H1 (cell line): Measurements from ENCODE around the gene AFAP1L2. TPM values are rescaled to one million over a fixed set of nuclear protein-coding genes. Genes with fewer than 3 reads are reported as not detected.

ENCODE experiments used
- CTCF ChIA-PET: fragments of 300-600 bp; sonication (Branson Sonifier 250); formaldehyde crosslinking; loops from one replicate; lab custom pipeline; 2021; ENCODE audit not compliant: partially characterized antibody; lab: Charles Lee
- POLR2A ChIA-PET: fragments of 300-600 bp; sonication (Branson Sonifier 250); formaldehyde crosslinking; loops from one replicate; lab custom pipeline; 2021; ENCODE audit warnings: inconsistent platforms; ENCODE audit not compliant: partially characterized antibody; lab: Charles Lee
- DNase-seq, 2 experiments: peaks; one replicate each; pipeline versions ENCODE4 v3.0.0 to v3.0.0-alpha.2; 2010 to 2022; ENCODE audit warnings: low spot score in 2 of 2, low read depth in 1 of 2, mixed read lengths in 1 of 2
- FAIRE-seq: peaks from 2 replicates; lab custom pipeline; 2011; peaks lifted over from hg19 to GRCh38; lab: Jason Lieb, UNC
- H2AFZ ChIP-seq: 2 replicates; pipeline ENCODE4 v1.8.1; 2012; ENCODE audit warnings: low read length, inconsistent platforms
- H2AK5ac ChIP-seq: 2 replicates; pipeline ENCODE4 v1.6.1; 2013; ENCODE audit warnings: low read depth, low read length
- H2BK120ac ChIP-seq: replicated peaks from 2 replicates; pipeline ENCODE3; 2013; ENCODE audit warnings: low read depth, low read length, inconsistent platforms
- H2BK12ac ChIP-seq: 2 replicates; pipeline ENCODE4 v1.6.1; 2013; ENCODE audit warnings: low read depth, low read length
- H2BK15ac ChIP-seq: 2 replicates; pipeline ENCODE4 v1.6.1; 2013; ENCODE audit warnings: low read length
- H2BK20ac ChIP-seq: 2 replicates; pipeline ENCODE4 v1.6.1; 2013; ENCODE audit warnings: low read length
- H2BK5ac ChIP-seq: 2 replicates; pipeline ENCODE4 v1.6.1; 2013; ENCODE audit warnings: low read depth, low read length
- H3K14ac ChIP-seq: 2 replicates; pipeline ENCODE4 v1.6.1; 2013; ENCODE audit warnings: inconsistent platforms; ENCODE audit not compliant: insufficient read length
- H3K18ac ChIP-seq: 2 replicates; pipeline ENCODE4 v1.6.1; 2013; ENCODE audit warnings: low read length; ENCODE audit errors: extremely low read depth
- H3K23ac ChIP-seq: 2 replicates; pipeline ENCODE4 v1.6.1; 2013; ENCODE audit warnings: inconsistent platforms; ENCODE audit not compliant: insufficient read length
- H3K23me2 ChIP-seq: 2 replicates; pipeline ENCODE4 v1.6.1; 2013; ENCODE audit warnings: low read depth, low read length
- H3K27ac ChIP-seq: 2 replicates; pipeline ENCODE4 v1.6.1; 2011; ENCODE audit warnings: low read depth, low read length, inconsistent platforms
- H3K27me3 ChIP-seq, 4 experiments: replicated peaks in 1 of 4; 1 replicate in 1 of 4; 2 replicates in 3 of 4; pipeline versions ENCODE4 v1.6.1 to v1.8.1; 2011 to 2013; ENCODE audit warnings: low read length in 3 of 4, mild to moderate bottlenecking in 3 of 4, inconsistent platforms in 2 of 4, mixed read lengths in 2 of 4, moderate library complexity in 1 of 4; ENCODE audit not compliant: control insufficient read depth in 3 of 4, insufficient read depth in 3 of 4; ENCODE audit errors: extremely low read depth in 1 of 4
- H3K36me3 ChIP-seq, 4 experiments: 2 replicates each; pipeline versions ENCODE4 v1.6.1 to v1.8.1; 2011 to 2013; ENCODE audit warnings: mild to moderate bottlenecking in 4 of 4, low read length in 3 of 4, moderate library complexity in 2 of 4, control low read depth in 1 of 4, inconsistent platforms in 1 of 4; ENCODE audit not compliant: insufficient read depth in 4 of 4, control insufficient read depth in 2 of 4
- H3K4ac ChIP-seq: replicated peaks from 2 replicates; pipeline ENCODE3; 2013; ENCODE audit warnings: low read length, low read depth, mixed read lengths, inconsistent platforms; ENCODE audit not compliant: insufficient read length
- H3K4me1 ChIP-seq, 4 experiments: replicated peaks in 1 of 4; 1 replicate in 1 of 4; 2 replicates in 3 of 4; pipeline versions ENCODE4 v1.6.1 to v1.8.1; 2011 to 2013; ENCODE audit warnings: low read length in 3 of 4, inconsistent platforms in 2 of 4, mixed read lengths in 1 of 4; ENCODE audit not compliant: insufficient read depth in 4 of 4, control insufficient read depth in 3 of 4
- H3K4me2 ChIP-seq, 2 experiments: 2 replicates each; pipeline versions ENCODE4 v1.6.1 to v1.8.1; 2011 to 2013; ENCODE audit warnings: low read depth in 2 of 2, low read length in 2 of 2, control low read depth in 1 of 2, inconsistent platforms in 1 of 2, mild to moderate bottlenecking in 1 of 2; ENCODE audit not compliant: insufficient read depth in 1 of 2
- H3K4me3 ChIP-seq, 4 experiments: fragments of 200-600, 300-600 bp in 1 of 4; sonication (generic), shearing (Covaris generic), sonication (Bioruptor Twin) in 1 of 4; 2 replicates each; pipeline versions ENCODE4 v1.5.1 to v1.8.1; 2011 to 2016; ENCODE audit warnings: low read length in 4 of 4, low read depth in 3 of 4, control low read depth in 2 of 4, inconsistent platforms in 2 of 4, mild to moderate bottlenecking in 2 of 4, mixed read lengths in 1 of 4, moderate library complexity in 1 of 4; ENCODE audit not compliant: insufficient read depth in 2 of 4; ENCODE audit errors: extremely low read depth in 1 of 4
- H3K56ac ChIP-seq: replicated peaks from 2 replicates; pipeline ENCODE3; 2013; ENCODE audit warnings: low read depth, mild to moderate bottlenecking, mixed read lengths, low read length, inconsistent platforms; ENCODE audit not compliant: insufficient read length
- H3K79me1 ChIP-seq: 2 replicates; pipeline ENCODE4 v1.6.1; 2013; ENCODE audit warnings: low read depth, low read length, control low read depth
- H3K79me2 ChIP-seq, 2 experiments: 2 replicates each; pipeline versions ENCODE4 v1.6.1 to v1.8.1; 2012 to 2013; ENCODE audit warnings: low read length in 2 of 2, mild to moderate bottlenecking in 2 of 2, inconsistent platforms in 1 of 2; ENCODE audit not compliant: insufficient read depth in 2 of 2, control insufficient read depth in 1 of 2
- H3K9ac ChIP-seq, 4 experiments: replicated peaks in 1 of 4; 1 replicate in 1 of 4; 2 replicates in 3 of 4; pipeline versions ENCODE4 v1.6.1 to v1.8.1; 2011 to 2013; ENCODE audit warnings: low read depth in 3 of 4, low read length in 3 of 4, control low read depth in 2 of 4, mild to moderate bottlenecking in 2 of 4, moderate library complexity in 2 of 4, inconsistent platforms in 1 of 4; ENCODE audit errors: extremely low read depth in 1 of 4
- H3K9me3 ChIP-seq, 2 experiments: 2 replicates each; pipeline versions ENCODE4 v1.6.1 to v1.8.1; 2012 to 2013; ENCODE audit warnings: mild to moderate bottlenecking in 2 of 2, moderate library complexity in 2 of 2, control low read depth in 1 of 2, inconsistent platforms in 1 of 2, low read depth in 1 of 2, low read length in 1 of 2, mixed read lengths in 1 of 2; ENCODE audit not compliant: insufficient read depth in 2 of 2
- H4K20me1 ChIP-seq, 2 experiments: replicated peaks in 1 of 2; 2 replicates each; pipeline versions ENCODE3 to v1.8.1; 2011 to 2013; ENCODE audit warnings: inconsistent platforms in 2 of 2, low read length in 2 of 2, mild to moderate bottlenecking in 1 of 2; ENCODE audit not compliant: insufficient read depth in 2 of 2, control insufficient read depth in 1 of 2
- H4K5ac ChIP-seq: 2 replicates; pipeline ENCODE4 v1.6.1; 2013; ENCODE audit warnings: low read length, low read depth, mixed read lengths, inconsistent platforms; ENCODE audit not compliant: insufficient read length
- H4K8ac ChIP-seq: 2 replicates; pipeline ENCODE4 v1.8.0; 2013; ENCODE audit warnings: mild to moderate bottlenecking, moderate library complexity, low read length, inconsistent platforms; ENCODE audit not compliant: insufficient read depth; ENCODE audit errors: extremely low read depth
- H4K91ac ChIP-seq: replicated peaks from 2 replicates; pipeline ENCODE3; 2013; ENCODE audit warnings: low read length, mixed read lengths, inconsistent platforms; ENCODE audit not compliant: insufficient read length
- JUND ChIP-seq: IDR thresholded peaks from 2 replicates; pipeline ENCODE4 v1.6.1; 2011; ENCODE audit warnings: mild to moderate bottlenecking, improper control_type of control experiment, low read length
- NRF1 ChIP-seq: IDR thresholded peaks from 2 replicates; pipeline ENCODE4 v1.6.1; 2011; ENCODE audit warnings: mild to moderate bottlenecking, low read depth, low read length, improper control_type of control experiment
- POU5F1 ChIP-seq: IDR thresholded peaks from 2 replicates; pipeline ENCODE4 v1.6.1; 2011; ENCODE audit warnings: low read depth, mild to moderate bottlenecking, low read length, moderate library complexity
- TBP ChIP-seq: IDR thresholded peaks from 2 replicates; pipeline ENCODE4 v1.6.1; 2011; ENCODE audit warnings: low read depth, low read length, improper control_type of control experiment
- TCF12 ChIP-seq: IDR thresholded peaks from 2 replicates; pipeline ENCODE4 v1.6.1; 2011; ENCODE audit warnings: low read depth, mild to moderate bottlenecking, low read length
- WGBS, 2 experiments: shearing (Covaris generic) in 1 of 2; methylation state at CpG; one replicate each; pipeline versions ENCODE4 v1.1.6 to v1.1.7; 2013 to 2015; ENCODE audit warnings: low lambda C conversion rate in 2 of 2, mixed read lengths in 2 of 2, inconsistent platforms in 1 of 2, low coverage in 1 of 2, missing lambda C conversion rate in 1 of 2; ENCODE audit not compliant: insufficient replicate concordance in 2 of 2, insufficient coverage in 1 of 2, insufficient read length in 1 of 2; ENCODE audit errors: extremely low coverage in 1 of 2, missing lambda C conversion rate in 1 of 2; 5-methylcytosine and 5-hydroxymethylcytosine counted together
- polyA plus RNA-seq, 7 experiments: library from polyadenylated mRNA; depleted of rRNA in 3 of 7; stranded (reverse) in 5 of 7; unstranded in 2 of 7; fragments of >200 nt in 5 of 7; fragments of 200-250 nt in 2 of 7; gene quantifications; 1 replicate in 5 of 7; 2 replicates in 1 of 7; 4 replicates in 1 of 7; pipeline versions ENCODE4 v1.2.1 to v1.2.3, GENCODE V29; 2011 to 2013; ENCODE audit warnings: missing spikeins in 2 of 7, mixed read lengths in 2 of 7
- total RNA-seq: library from RNA; stranded (reverse); fragmentation: NEBNext Ultra II Directional; extraction: Animal tissue kit (Norgen Biotek cat#: 25700); gene quantifications from 2 replicates; pipeline ENCODE4 v1.2.1, GENCODE V29; 2021
- TF ChIP-seq, protein P1 (sequence below): IDR thresholded peaks from 2 replicates; pipeline ENCODE4 v1.6.1; 2012; ENCODE audit warnings: inconsistent platforms

Gene AFAP1L2
- total and polyA plus RNA-seq, 2 of the 8 experiments (the other 6 are each of a cell fraction or from before 2014, with no cell fraction given) = 3.9 to 6.4 TPM

GRCh38 chr10:114372179-114372578, 32.1 kb downstream of the AFAP1L2 start:
- Histone ChIP-seq H3K79me1 (no peaks in the 10 kb centered on the region), H4K8ac (no peak overlapping the region), H3K4me1 (0 out of 7 replicates have a peak, but pooled peaks cover 0 to 2% (median 0%) of the 10 kb centered on the region in 4 experiments), H3K23me2 (no peaks in the 10 kb centered on the region), H3K27ac (no peak overlapping the region), H3K27me3 (no peaks in the 10 kb centered on the region), H2BK20ac (no peak overlapping the region), H3K14ac (no peak overlapping the region), H2BK5ac (no peak overlapping the region), H2BK120ac (no peak overlapping the region), H3K4ac (no peak overlapping the region), H4K20me1 (no peaks in the 10 kb centered on the region), H3K9ac (no peak overlapping the region), H3K4me2 (no peak overlapping the region), H2AK5ac (no peak overlapping the region), H3K79me2 (no peaks in the 10 kb centered on the region), H3K4me3 (no peak overlapping the region), H2AFZ (no peak overlapping the region), H4K91ac (no peak overlapping the region), H3K23ac (no peak overlapping the region), H3K18ac (no peak overlapping the region), H2BK15ac (no peak overlapping the region), H2BK12ac (no peak overlapping the region), H3K36me3 (no peaks in the 10 kb centered on the region), H3K9me3 (no peaks in the 10 kb centered on the region), H4K5ac (no peak overlapping the region), H3K56ac (no peak overlapping the region)
- ChIA-PET CTCF (interaction anchor here (0.9 to 15.1 kb wide), 5 partner anchors 11 to 95 kb away, joined by 3 to 209 read pairs (median 4); no protein-coding TSS in a partner anchor), POLR2A (no interaction called here)
- DNase-seq (no peak), FAIRE-seq (no peak)
- 94% methylated on average over 3 of the region's 3 CpGs; no CpG with 5 or more reads in 1 of the 2 experiments for WGBS, 2 experiments
- no peak for TF ChIP-seq JUND
- TF ChIP-seq POU5F1 = no peak
- TF ChIP-seq, protein P1, sequence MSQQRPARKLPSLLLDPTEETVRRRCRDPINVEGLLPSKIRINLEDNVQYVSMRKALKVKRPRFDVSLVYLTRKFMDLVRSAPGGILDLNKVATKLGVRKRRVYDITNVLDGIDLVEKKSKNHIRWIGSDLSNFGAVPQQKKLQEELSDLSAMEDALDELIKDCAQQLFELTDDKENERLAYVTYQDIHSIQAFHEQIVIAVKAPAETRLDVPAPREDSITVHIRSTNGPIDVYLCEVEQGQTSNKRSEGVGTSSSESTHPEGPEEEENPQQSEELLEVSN = no peak
- TF ChIP-seq NRF1 = no peak
- TF ChIP-seq TCF12 = no peak
- no peak for TF ChIP-seq TBP
